NCI-H187 (cell line): ENCODE results near the gene B3GNT2.
"Not testable (repeated sequence)": the region's sequence is repeated elsewhere in the genome, so short reads cannot be mapped to it uniquely, and the experiment has no call there.

Experiments used
- DNase-seq, 2 experiments: peaks; one replicate each; lab custom pipeline; 2025; lab: John Stamatoyannopoulos, UW

The B3GNT2 gene

DNA sequence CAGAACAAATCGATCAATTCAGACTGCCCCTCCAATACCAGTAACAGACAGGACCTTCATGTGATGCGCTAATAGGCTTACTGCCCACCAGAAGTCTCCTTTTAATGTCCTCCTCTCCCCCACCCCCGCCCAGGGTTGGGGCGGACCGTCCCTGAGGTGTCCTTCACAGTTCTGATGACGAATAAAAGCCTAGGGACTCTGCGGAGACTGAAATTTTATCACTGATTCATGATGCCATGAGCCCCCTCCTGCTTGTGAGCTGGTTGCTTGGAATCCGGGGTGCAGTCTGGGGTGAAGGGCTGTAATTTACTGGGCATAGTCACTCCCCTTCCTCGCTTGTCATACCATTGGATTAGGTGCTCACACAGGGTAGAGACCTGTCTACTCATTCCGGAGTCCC is 42.3 kb downstream of the B3GNT2 start:
- DNase-seq: no peak

DNA sequence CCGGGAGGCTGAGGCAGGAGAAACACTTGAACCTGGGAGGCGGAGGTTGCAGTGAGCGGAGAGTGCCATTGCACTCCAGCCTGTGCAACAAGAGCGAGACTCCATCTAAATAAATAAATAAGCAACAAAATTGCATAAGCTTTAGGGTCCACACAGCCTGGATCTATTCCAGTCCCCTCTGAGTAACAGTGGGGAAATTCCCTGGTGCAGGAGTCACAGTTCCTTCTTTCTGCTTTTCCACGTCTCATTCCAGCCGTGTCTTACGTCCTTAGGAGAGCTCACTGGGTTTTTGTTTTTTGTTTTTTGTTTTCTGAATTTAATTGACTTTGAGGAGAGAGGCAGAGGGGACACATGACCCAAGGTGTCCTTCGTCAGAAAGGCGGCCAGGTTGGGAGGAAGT is 44.6 kb downstream of the B3GNT2 start:
- no peak for DNase-seq

DNA sequence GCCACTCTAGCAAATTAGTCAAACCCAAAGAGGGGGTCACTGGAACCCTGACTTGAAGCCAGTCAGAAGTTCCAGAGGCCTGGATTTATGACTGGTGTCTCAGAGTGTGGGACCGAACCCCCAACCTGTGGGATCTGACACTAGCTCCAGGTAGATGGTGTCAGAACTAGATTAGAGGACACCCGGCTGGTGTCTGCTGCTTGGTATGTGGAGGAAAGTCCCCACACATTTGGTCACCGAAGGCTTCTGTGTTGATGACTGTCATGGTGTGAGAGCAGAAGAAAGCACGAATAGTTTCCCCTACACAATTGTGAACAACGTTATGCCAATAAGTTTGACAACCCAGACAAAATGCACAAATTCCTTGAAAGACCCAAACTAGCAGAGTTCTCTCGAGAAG is 48.1 kb downstream of the B3GNT2 start:
- DNase-seq: no peak

DNA sequence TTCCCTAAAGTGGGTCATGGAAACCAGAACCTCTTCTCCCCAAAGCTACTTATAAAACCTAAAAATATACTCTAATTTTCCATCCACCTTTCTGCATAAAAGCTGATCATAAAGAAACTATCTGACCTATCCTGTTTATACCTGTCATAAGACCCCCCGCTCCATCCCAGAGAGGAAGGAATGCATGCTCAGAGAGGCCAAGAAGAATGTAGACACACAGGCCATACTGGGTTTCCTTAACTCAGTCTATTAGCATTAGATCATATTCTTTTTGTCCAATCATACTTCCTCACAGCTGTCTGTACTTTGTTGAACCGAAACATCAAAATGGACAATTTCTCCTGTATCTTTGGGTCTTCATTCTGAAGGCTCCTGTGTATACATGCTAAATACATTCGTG is 52.3 kb downstream of the B3GNT2 start:
- no peak for DNase-seq

DNA sequence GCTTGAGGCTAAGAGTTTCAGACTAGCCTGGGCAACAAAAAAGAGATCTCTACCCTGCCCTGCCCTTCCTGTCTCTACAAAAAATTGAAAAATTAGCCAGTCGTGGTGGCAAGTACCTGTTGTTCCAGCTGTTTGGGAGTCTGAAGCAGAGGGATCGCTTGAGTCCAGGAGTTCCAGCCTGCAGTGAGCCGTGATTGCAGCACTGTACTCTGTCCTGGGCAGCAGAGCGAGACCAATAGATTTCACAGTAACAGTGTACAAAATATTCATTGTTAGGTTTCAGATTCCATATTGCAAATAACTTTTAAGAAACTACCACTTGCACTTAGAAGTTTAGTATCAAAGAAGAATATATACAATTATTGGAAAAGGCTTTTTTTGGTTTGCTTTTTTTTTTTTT is 54.3 kb downstream of the B3GNT2 start:
- DNase-seq: no peak

DNA sequence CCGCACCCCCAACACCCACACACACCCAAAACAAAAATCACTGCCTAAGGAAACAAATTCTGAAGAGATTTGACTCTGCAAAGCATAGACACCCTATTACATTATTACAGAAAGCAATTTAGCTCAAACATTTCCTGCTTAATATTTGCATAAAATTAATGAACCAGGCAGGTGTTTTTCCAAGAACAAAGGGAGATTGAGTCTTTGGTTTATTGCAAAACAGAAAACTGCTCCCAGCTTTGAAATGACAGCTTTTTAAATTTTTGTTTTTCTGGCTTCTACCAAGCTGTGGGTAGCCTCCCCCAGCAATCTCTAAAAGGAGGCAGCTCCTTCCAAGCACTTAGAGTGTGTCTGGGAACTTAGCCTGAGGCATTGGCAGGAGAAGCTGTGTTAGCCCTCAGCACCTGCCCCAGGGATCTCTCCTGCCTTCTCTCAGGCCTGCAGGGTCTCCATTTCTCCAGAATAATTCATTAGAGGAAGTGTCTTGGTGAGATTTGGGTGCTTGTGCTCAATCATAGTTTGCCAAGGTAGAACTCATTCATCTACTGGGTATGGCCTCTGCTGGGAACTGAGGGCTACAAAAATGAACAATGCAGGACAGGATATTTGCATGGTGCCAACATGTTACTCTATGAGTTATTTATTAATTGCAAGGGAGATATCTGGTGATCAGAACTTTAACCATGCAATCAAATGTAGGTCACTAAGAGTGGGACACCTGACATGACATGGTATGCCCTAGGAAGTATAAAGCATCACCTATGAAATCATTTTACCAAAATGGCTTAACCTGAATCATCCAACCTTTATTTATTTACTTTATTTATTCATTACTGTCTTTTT is 58.7 kb downstream of the B3GNT2 start:
- no peak for DNase-seq

DNA sequence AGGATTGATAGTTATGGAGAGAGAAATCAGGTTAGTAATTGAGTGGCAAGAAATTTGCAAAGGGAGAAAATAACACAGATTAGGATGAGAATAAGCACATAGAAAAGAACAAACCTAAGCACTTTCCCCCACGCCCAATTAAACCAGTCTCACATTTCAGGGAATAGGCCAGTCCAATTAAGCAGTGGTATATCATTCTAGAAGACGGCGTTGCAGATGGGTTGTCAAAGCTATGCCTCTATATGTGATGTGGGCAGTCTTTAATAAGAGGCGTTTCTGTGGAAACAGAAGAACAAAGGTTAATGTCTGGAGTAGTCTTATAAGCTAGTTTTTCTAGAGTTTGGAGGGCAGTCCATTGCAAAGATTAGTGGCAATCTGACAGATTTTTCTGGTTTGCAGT is 61.6 kb downstream of the B3GNT2 start:
- DNase-seq: no peak

DNA sequence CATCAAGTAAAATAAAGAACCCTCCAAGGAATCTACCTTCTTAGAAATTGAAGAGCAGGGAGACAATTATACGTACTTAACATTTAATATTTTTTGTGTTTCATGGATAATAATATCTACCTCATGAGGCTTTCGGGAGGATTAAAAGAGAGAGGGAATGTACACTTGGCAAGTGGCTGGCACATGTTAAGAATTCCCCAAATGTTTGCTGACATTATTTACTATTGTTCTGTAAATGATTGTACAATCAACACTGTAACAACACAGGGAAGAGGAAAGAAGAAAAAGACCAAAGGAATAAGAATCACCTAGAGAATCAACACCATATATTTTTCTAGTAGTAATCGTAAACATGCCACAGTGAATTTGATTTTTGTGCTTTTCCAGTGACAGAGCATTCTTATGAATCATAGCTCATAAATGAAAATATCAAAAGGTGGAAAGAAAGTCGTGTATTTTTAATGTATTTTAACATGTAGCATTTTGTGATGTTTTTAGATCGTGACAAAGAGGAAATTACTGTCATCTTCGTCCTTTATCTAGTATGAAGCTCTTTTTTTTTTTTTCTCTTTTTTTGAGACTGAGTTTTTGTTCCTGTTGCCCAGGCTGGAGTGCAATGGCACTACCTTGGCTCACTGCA is 67.3 kb downstream of the B3GNT2 start:
- DNase-seq: no peak

DNA sequence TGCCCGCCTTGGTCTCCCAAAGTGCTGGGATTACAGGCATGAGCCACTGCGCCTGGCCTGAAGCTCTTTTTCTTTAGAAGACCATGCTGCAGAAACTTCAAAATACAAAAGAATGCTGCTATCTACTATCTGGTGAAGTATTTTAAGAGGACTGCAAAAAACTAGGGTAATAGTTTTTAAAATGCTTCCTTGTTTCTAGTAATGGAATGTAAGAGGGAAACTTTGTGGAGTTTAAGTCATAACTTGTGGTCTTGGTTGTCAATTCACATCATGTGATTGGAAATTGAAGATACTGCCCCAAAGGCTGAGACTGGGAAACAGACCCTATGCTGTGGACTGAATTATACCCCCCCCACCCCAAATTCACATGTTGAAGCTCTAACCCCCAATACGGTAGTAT is 68.3 kb downstream of the B3GNT2 start:
- DNase-seq: no peak

DNA sequence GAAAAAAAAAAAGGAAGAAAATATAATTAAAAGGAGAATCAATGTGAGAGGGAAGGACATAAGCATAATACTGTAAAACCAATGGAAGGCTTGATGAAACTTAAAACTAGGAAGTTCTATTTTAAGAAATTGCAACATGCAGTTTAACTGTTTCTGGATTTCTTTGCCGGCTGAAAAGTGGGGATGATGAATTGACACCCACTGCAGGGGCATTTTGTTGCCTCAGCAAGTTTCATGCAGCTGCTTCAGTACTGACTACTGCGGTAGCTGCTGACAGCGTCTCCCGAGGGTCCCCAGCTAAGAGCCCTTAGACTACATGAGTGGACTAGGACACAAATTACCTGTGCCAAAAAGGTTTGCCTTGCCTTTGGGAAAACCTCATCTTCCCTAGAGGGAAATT is 69.2 kb downstream of the B3GNT2 start:
- no peak for DNase-seq

DNA sequence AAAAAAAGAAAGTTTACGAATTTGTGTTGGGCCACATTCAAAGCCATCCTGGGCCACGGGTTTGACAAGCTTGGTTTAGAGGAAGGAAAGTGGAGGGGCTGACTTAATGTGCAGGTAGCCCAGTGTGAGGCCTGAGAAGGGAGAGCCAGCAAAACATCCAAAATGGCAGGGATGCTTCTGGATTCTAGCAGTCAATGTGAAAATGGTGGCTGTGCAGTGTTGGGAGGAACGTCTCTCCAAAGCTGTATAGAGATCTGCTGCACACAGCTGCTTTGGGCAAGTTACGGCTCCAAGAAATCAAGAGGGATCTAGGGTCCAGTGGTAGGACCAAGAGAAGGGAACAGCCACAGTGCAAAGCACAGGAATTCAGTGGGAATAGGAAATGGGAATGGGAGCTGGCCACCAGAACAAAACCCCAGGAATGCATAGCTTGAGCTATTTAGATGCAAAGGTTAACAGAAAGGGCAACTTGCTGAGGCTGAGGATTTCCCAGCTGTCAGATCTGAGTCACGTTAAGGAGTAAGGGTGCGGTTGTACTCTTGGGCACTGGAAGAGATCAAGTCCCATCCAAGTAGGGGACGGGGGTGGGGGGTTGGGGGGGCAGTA is 70.6 kb downstream of the B3GNT2 start:
- no peak for DNase-seq

DNA sequence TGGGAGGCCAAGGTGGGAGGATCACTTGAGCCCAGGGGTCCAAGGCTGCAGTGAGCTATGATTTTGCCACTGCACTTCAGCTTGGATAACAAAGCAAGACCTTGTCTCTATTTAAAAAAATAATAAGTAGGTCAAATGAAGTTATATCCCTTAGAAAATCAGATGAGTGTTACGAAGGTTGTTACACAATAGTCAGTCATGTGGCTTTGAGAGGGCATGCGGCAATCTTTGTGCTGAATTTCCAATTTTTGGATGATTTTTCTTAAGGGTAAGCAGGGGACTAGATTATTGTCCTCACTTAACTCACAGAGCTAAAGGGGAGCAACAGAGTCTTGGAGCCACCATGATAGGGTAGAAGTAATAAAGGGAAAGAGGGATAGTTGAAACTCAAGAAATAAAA is 71.8 kb downstream of the B3GNT2 start:
- DNase-seq: no peak

DNA sequence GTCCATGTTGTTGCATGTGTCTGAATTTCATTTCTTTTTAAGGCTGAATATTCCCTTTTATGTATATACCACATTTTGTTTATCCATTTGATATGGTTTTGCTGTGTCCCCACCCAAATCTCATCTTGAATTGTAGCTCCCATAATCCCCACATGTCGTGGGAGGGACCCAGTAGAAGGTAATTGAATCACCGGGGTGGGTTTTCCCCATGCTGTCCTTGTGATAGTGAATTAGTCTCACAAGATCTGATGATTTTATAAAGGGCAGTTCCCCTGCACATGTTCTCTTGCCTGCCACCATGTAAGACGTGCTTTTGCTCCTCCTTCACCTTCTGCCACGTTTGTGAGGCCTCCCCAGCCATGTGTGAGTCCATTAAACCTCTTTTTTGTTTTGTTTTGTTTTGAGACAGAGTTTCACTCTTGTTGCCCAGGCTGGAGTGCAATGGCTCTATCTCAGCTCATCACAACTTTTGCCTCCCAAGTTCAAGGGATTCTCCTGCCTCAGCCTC is 72.8 kb downstream of the B3GNT2 start:
- DNase-seq: not testable (repeated sequence)

DNA sequence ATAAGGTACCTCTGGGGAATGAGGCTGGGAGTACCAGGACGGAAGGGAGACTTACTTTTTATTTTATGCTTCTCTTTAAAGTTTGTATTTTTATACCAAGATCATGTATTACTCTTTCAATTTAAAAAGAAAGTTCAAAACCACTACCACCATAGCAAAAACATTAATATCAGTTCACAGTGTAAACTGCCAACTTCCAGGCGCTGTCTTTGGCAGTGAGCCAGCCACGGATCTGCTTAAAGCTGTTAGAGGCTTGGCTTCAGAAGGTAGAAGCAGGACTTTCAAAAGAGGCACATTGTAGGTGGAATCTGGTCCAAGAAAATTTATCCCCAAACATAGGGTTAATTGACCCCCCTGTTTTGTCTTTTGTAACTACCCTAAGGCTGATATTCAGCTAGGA is 74.8 kb downstream of the B3GNT2 start:
- DNase-seq: no peak
